ENCODE measurements around the gene MEDAG.
"Not testable (repeated sequence)": the region's sequence is repeated elsewhere in the genome, so short reads cannot be mapped to it uniquely, and the experiment has no call there.

MEDAG gene

GRCh38 chr13:30907121-30907861 lies 1.2 kb downstream of the MEDAG start:
- no peak for DNase-seq (ENCODE audit: low read depth)

- no peak for DNase-seq (ENCODE audit: low read depth)
Observed at GRCh38 chr13:30908416-30908980, 2.4 kb downstream of the MEDAG start.

DNA sequence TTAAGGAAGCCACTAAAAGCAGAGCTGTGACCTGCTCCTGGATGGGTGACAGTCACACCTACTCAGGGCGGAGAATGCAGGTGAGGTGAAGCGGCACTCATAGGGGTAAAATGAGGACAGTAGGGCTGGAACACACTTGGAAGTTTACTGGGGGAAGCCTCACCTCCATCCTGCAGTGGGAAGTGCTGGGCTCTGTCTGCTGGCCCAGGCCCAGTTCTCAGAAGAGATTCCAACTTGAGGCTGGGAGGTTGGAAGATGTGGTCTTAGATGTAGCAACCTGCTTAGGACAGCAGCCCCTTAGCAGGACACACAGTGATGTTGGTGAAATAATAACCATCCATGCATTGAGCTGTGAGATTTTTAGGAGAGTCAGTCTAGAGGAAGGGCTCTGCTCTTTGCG lies 4.6 kb downstream of the MEDAG start:
- DNase-seq (ENCODE audit: low read depth) = no peak

DNA sequence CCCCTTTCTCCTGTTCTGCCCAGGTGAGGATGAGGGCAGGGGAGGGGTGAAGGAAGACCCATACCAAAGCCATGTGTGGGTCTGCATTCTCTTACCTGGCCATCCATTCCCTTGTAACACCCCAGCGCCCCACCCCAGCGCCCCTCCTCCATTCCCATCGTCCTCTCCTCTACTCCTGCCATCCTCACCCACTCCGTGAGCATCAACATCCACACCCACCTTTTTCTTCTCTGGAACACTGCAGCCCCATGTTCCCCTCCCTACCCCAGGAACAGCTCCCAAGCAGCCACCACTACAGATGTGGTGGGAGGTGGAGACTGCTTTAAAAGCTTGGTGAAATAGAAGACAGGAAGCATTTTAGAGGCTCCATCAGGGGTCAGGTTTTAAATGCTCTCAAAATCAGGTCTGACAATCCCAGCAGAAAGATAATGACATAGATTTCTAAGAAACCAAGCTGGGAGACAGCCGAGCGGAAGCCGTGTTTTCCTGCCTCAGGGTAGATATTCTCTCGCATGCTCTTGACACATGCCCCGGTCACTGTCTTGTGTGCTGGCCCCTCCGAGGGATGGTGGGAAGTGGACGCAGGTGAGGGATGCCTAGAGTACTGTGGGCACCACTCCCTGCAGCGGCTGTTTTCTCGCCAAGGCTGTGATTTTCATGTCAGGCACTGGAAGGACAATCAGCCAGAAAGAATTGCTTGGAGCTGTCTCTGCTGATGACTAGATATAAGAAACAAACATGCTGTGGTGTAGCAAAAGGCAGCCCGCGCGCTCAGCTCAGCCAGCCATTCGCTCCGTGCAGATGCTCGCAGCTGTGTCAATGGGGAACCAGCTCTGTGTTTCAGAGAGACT lies 9.8 kb downstream of the MEDAG start:
- no peak for DNase-seq (ENCODE audit: low read depth)

DNA sequence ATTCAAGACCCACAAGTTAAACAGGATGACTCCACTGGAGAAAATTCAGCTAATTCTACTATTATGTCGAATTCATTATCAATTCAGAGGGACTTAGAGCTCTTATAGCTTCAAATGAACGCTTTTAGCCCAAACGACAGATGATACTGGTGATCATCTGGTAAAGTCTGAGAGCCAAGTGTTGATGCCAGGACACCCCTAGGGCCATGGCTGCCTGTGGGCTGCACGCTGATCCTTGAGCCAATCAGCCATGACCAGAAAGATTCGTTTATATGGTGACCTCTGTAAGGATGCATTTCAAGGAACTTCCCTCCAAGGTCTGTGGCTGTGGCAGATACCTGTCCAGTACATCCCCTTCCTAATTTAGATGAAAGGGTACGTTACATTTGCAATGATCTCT lies 10.9 kb downstream of the MEDAG start:
- DNase-seq (ENCODE audit: low read depth) = no peak

DNA sequence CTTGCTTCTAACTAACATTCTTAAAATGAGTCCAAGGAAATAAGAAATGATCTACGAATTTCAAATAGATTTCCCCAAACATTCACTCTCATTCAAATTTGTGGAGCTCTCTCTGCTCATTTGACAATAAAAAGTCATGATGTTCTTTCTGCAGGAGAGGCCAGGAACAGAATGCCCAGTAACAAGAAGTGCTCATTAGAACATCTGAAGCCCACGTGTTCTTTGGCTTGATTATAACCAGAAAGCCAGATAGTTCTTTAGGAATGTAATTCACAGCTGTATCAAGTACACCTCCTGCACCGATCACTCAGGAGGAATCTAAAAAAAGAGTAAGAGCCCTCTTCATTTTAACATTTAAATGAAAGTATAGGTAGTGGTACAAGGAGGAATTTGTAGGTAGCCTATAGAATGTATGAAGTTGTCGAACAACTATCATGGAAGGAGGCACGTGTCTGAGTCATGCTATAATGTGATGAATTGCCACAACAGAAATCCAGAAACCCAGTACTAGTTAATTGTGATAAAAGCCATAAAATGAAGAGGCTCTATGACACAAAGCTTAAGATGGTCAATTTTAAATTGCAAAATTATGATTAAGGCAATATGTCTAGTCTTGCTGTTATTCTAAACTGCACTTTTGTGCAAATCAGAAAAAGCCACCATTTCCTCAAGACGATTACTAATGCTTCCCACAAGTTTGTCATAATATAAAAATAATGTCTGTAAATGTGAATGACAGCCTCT lies 12.8 kb downstream of the MEDAG start:
- DNase-seq (ENCODE audit: low read depth) = no peak

DNA sequence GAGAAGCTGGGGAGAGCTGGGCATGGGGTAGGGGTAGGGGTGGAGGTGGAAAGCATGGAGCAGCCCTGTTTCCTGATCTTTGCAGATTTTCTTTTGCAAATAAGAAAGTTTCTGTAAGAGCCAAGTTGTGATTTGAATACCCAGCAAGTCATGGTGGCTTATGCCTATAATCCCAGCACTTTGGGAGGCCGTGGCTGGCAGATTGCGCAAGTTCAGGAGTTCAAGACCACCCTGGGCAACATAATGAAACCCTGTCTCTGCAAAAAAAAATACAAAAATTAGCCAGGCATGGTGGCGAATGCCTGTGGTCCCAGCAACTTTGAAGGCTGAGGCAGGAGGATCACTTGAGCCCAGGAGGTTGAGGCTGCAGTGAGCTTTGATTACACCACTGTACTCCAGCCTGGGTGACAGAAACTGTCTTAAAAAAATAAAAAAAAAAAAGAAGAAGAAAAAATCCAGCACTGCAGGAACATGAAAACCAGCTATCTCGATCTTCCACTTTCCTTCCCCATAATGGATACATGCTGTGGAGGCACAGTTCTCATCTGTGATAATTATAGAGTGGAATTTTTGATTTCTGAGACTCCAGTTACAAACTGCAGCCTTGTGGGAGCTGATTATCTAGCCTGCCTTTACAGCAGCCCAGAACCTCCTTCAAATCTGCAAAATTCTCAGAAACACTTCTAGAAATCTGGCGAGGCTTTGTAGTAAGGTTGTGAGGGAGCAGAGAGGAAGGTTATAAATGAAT lies 14.3 kb downstream of the MEDAG start:
- DNase-seq (ENCODE audit: low read depth) = no peak

DNA sequence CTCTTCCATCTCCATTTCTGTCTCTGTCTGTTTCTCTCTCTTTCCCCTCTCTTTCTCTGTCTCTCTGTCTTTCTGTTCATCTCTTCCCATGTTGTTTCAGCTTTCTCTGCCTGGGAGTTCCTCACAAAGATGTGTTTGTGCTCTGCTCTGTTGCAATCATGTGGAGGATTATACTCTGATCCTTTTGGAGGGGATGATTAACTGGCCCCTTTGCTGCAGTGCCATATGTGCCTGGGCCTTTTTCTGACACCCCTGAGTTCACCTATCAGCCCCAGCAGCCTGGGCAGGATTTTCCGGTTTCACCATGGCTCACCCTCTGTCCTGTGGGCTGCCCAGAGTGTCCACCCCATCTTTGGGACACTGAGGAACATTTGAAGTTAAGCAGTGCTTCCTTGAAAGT lies 17.3 kb downstream of the MEDAG start:
- DNase-seq (ENCODE audit: low read depth) = no peak

DNA sequence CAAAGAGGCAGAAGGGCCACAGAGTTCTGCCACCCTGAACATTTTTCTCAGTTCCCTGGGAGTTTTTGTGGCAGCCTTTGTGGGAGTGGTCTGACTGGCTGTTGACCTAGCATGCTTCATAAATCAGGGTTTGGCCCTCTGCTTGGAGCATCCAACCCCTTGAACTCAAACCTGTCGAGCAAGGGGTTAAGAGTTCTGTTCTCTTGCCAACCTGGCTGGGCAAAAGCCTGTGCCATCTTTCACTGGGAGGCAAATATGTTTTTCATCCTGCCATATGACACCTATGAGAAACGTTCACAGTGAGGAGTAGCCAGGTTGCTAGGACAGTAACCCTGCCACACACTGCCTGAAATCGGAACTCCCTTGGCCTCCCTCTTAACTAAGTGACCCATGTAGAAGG lies 18.6 kb downstream of the MEDAG start:
- DNase-seq (ENCODE audit: low read depth) = no peak

- no peak for DNase-seq (ENCODE audit: low read depth)
Observed at GRCh38 chr13:30925429-30925828, 19.4 kb downstream of the MEDAG start.

DNA sequence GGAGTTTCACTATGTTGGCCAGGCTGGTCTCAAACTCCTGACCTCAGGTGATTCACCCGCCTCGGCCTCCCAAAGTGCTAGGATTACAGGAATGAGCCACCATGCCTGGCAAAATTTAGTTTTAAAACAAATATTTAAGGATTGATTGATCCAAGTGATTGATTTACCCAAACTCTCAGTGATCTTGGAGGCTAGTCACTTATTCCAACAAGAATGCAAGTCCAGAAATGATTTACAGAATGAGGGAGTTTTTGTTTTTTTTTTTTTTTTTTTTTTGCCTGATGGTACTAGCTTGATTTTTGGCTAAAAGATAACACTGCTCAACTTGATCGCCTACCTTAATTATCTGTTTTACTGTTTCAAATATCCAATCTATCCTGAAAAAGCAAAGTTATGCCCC lies 20.7 kb downstream of the MEDAG start:
- DNase-seq (ENCODE audit: low read depth) = no peak

DNA sequence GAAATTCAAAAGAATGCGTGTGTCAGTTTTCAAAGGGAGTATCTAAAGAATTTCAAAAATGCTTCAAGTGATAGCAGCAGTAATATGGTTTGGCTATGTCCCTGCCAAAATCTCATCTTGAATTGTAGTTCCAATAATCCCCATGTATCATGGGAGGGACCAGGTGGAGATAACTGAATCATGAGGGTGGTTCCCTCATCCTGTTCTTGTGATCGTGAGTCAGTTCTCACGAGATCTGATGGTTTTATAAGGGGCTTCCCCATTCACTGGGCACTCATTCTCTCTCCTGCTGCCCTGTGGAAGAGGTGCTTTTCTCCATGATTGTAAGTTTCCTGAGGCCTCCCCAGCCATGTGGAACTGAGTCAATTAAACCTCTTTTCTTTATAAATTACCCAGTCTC lies 21.1 kb downstream of the MEDAG start:
- DNase-seq (ENCODE audit: low read depth) = not testable (repeated sequence)

GRCh38 chr13:30927595-30927994 lies 21.5 kb downstream of the MEDAG start:
- DNase-seq (ENCODE audit: low read depth) = no peak

- no peak for DNase-seq (ENCODE audit: low read depth)
Observed at GRCh38 chr13:30928978-30929377, 22.9 kb downstream of the MEDAG start.

DNA sequence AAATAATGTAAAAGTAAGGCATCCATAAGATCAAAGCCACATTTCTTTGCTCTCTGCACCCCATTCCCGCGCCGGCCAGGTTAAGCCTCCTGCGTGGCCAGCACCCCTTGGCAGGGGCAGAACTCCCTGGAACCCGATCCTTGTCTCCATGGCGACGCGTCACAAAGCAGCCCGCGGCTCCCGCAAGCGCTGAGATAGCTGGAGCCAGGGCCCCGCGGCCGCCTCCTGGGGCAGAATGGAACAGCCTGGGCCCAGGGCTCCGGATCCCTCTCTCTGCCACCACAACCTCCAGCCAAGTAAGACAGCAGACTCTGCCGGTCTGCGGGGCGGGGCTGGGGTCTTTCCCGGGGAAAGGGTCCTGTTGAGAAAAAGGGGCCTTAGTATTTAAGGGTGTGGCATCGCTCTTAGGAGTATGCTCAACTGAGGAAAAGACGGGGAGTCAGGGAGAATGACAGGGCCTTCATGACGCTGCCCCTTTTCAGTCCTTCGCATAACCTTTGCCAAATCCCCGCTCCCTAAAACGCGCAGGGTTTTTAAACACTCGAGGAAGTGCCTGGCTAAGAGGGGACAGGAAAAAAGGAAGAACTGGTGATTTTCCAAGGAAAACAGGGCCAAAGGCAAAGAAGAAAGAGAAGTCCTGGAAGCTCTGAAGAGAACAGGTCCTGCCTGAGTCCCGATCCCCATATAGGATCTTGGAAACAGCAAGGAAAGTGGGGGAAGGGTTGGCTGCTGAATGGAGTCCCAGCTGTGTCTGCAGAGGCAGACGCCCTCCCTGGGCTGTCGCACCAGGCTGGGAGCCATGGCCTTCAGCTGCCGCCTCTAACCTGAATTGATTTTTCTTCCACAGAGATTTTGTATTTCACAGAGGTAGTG lies 26.6 kb downstream of the MEDAG start, which contains the start of gene TEX26:
TSS of gene TEX26 (plus strand) at position 176 of the 873 bp plus-strand sequence. CDS start at position 236, 60 bp downstream.
- DNase-seq (ENCODE audit: low read depth) = no peak

DNA sequence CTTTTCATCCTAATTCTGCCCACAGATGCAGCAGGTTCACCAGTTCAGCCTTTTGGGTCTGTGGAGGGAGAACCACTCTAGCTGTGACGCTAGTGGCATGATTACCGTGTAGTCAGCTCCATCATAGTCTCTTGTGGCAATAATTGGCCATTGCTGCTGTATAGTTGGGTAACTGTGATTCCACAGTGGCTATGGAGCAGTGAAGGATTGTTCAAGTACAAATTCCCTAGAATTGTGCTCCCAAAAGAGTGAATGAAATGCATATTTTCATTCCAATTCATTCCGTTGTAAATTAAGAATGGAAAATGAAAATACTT lies 27.2 kb downstream of the MEDAG start:
- DNase-seq (ENCODE audit: low read depth) = no peak

DNA sequence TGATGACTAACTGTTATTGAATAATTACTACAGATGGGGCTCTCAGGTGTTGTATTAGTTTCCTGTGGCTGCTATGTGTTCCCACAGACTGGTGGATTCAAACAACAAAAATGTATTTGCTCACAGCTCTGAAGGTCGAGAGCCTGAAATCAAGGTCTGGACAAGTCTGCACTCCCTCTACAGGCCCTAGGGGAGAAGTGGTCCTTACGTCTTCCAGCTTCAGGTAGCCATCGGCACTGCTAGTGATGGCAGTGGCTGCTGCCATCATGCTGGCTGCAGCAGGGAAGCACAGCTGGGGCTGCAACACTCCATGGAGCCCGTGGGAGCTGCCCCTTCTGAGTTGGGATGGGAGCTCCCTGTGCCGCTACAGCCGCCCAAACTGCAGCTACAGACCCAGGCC lies 28.3 kb downstream of the MEDAG start:
- no peak for DNase-seq (ENCODE audit: low read depth)

GRCh38 chr13:30934803-30935202 lies 28.7 kb downstream of the MEDAG start:
- no peak for DNase-seq (ENCODE audit: low read depth)

- no peak for DNase-seq (ENCODE audit: low read depth)
Observed at GRCh38 chr13:30936971-30937370, 30.9 kb downstream of the MEDAG start.

GRCh38 chr13:30943881-30944280 lies 37.8 kb downstream of the MEDAG start:
- no peak for DNase-seq (ENCODE audit: low read depth)
